SIG-M5 treated with dmso at 0.1 percent for 504 hours (cell line): ENCODE measurements around the gene TIMM13.
"Not testable (repeated sequence)": the region's sequence is repeated elsewhere in the genome, so short reads cannot be mapped to it uniquely, and the experiment has no call there.

Experiments used
- DNase-seq: peaks from one replicate; lab custom pipeline; 2025; ENCODE audit not compliant: unreplicated experiment; lab: John Stamatoyannopoulos, UW

TIMM13 gene

DNA sequence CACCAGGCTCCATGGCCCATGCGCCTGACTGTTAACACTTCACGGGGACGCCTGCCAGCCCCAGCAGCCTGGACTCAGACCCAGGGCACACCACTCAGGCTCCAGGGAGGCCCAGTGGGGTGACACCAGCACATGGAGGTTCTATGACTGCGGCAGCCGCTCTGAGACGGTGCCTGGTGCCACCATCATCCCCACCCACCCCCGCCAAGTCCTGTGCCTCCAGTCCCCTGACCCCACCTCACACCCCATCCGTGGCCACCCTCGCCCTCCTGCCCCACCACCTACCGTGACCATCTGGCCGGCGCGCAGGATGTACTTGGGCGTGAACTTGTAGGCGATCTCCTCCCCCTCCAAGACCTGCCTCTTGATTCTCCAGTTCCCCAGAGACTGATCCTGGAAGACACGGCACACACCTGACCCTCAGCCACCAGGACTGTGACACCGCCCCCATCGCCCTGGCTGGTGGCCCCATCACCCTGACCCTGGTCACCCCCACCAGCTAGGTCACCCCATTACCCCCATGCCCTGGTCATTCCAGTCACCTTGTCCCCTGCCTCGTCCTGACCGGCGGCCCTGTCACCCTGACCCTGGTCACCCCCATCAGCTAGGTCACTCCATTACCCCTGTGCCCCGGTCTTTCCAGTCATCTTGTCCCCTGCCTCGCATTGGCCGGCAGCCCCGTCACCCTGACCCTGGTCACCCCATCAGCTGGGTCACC lies 4.9 kb upstream of the TIMM13 start:
- no peak for DNase-seq

DNA sequence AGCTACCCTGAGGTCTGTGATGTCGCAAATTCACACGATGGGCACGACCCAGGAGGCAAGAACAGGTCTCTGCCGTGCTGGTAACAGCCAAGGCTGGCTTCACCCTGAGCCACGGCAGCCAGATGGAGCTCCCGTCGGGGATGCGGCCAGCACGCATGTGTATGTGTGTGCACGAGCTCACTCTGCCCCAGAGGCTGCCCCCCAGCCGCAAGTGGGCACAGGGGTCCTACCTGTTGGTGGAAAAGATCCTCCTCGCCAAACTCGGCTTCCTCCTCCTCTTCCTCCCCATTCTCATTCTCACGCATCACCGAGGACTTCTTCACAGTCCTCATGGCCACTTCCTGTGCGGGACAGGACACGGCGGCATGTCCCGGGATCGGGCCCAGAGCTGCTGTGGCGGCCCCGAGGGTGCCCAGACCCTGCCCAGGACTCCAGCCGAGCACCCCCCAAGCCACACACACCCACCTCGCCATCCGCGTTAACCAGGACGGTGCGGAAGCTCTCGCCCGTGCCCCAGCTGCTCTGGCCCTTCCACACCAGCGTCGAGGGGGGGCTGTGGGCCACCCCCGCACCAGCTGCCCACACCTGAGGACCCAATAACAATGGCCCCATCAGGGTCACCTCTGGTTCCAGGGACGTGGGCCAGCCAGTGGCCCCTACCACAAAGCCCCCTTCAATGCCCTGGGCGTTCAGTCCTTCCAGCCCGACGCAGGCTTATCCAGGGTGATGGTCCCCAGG lies 4.1 kb upstream of the TIMM13 start:
- no peak for DNase-seq

DNA sequence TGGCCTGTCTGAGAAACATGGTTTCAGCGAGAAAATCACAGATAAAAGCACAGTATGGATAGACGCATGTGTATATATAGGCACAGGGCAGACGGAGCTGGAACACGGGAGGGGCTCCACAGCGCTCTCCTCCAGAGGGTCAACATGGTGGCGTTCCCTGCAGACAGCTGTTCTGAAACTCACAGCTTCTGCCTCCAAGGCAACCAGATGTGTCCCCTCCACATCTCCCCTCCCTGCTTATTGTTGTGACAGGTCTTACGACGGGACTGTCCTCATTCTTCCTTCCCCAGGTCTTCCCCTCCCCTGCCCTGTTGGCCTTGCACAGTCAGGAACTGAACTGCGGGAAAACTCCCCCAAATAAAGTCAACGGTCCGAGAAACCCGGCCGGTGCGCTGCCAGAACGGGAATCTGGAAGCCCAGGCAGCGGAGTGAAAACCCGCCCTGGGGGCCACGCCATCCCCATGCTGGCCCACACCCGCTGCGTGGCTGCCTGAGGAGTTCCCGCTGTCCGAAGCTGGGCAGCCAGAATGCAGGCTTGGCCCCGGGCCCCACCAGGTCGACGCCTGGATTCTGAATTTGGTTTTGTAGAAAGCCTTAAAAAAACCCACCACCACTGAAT lies 2.6 kb upstream of the TIMM13 start:
- DNase-seq, result no peak

DNA sequence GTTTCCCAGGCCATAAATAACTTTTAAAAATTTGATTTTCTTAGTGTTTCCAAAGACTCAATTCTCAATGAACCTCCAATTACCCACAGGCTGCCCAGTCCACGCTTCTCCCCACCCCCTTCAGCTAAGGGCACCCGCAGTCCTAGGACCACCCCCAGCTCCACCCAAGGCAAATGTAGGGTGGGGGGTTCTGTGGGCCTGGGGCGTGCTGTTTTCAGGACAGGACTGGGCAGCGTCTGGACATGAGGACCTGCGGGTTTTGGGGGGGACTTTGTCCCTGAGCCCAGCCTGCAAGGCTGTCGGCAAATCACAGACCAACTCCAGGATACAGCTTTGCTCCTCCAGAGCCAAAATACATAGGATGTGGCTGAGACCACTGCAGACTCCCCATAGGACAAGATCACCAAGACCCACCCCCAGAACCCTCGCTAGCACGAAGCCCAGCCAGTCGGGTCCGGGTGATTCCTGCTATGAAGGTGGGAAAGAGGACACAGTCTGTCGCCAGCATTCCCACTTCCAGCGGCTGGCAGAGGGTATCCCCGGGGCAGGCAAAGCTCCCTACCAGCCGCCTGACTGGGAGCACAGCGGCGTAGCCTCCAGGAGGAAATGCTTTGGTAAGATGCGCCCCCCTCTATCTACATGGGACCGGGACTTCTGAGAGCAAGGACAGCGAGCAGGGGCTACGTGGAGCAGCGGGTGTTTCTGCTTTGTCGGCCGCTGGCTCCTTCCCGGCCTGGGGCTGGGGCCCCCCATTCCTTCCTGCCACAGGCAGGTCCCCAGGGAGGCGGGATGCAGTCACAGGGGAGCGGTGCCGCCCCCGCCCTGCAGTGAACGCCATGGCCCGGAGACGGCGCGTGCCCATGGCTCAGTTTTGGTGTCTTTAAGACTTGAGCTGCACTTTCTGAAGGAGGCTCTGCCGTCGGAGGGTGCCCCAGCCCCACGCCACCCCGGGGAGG lies 1.6 kb upstream of the TIMM13 start:
- no peak for DNase-seq

DNA sequence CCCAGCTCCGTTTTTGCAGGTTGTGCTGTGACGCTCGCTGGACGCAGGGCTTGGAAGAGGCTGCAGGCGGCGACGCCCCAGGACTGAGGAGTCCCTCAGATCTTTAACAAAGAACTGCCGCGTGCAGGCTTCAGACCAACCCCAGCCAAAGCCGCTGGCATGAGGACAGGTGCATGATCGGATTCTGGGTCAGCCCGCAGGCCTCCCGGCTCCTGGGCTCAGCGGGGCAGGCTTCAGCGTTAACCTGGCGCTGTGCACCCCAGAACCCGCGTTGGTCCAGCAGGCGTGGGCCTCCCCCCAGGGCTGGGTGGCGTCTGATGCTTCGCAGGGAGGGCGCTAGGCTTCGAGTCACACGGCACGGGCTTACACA lies 920 bp upstream of the TIMM13 start:
- DNase-seq, result no peak

DNA sequence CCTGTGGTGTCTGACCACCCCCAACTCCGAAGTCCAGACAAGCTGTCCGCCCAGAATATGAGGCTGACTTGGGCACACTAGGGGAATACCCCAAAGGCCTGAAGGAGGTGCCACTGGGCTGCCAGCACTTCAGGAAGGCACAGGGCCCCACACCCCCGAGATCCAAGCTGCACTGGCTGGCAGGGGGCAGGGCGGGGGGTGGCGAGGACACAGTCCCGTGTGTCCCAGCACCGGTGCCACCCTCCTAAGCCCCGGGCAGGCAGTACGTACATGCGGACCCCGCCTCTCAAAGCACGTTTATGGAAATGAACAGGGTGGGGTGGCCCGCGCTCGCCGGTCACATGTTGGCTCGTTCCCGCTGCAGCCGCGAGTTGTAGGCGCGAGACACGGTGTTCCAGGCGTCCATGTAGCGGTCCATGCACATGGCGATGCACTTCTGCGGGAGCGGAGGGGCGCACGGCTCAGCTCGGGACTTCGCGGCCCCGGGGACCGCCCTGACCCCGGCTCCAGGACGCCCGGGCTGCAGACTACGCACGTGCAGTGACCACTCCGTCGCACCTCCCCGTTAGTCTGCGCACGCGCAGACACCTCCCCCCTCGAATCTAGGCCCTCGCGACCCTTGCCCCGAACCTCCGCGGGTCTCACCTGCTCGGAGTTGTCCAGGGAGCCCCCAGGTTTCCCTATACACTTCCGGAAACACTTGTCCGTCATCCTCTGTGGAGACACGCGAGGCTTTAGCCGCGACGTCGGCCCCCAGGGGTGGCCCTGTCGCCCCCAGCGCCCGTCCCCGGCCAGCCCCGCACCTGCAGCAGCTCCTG lies 566 bp downstream of the TIMM13 start:
- DNase-seq, result peak; percentile 43

DNA sequence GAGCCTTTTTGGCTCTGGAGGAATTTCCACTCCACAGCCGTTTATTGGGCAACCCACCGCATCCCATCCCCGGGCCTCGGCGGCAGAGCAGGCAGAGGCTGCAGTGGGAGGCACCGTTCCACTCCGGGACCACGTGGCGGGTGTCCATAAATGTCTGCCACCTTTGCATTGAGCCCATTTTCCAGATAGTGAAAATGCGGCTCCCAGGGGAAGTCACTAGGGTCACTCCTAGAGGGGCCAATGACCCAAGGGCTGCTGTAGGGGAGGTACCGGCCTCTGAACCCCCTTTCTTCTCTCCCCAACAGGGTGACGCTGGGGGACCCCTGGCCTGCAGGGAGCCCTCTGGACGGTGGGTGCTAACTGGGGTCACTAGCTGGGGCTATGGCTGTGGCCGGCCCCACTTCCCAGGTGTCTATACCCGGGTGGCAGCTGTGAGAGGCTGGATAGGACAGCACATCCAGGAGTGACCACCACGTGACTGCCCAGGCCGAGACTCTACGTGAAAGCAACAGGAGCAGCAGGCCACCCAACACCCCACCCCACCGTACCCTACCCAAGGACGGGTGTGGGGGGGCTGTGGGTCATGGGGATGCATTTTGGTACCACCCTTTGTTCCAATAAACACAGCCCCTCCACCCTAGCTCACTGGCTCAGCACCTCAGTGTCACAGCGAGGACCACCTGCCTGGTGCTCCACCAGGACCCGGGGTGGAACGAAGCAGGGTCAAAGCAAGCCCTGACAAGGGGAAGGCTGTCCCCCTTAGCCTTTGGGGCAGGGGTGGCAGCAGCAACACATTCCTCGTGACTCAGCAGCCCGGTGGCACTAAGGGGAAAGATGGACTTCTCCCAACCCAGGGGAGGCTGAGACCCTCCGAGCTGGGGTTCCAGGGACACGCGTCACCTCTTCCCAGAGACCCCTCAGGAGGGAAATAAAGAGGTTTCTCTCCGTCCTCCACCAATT lies 1.5 kb downstream of the TIMM13 start:
- DNase-seq, result no peak

DNA sequence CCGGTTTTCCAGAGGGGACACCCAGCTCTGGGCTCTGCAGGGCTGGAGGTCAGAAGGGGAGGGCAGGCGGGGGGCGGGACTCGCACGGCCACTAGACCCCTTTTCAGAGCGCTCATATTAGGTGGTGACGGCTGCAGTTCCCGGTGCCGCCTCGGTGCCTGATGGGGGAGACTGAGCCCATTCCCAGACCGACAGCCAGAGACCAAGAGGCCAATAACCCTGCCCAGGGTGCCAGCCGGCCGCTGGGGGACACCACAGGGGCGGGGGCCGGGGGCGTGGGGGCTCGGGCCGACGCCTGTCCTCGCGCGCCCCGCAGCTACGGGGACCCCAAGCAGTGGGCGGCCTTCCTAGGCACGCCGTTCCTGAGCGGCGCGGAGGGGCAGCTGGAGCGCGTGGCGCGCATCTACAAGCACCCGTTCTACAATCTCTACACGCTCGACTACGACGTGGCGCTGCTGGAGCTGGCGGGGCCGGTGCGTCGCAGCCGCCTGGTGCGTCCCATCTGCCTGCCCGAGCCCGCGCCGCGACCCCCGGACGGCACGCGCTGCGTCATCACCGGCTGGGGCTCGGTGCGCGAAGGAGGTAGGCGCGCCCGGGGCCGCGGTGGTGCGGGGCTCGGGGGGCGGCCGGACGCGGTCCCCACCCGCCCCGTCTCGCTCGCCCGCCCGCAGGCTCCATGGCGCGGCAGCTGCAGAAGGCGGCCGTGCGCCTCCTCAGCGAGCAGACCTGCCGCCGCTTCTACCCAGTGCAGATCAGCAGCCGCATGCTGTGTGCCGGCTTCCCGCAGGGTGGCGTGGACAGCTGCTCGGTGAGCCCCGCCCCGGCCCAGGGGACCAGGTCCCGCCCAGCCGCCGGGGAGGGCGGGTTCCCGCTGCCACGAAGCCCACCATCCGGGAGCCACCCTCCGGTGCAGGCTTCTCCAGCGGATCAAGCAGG lies 2.4 kb downstream of the TIMM13 start:
- no peak for DNase-seq

DNA sequence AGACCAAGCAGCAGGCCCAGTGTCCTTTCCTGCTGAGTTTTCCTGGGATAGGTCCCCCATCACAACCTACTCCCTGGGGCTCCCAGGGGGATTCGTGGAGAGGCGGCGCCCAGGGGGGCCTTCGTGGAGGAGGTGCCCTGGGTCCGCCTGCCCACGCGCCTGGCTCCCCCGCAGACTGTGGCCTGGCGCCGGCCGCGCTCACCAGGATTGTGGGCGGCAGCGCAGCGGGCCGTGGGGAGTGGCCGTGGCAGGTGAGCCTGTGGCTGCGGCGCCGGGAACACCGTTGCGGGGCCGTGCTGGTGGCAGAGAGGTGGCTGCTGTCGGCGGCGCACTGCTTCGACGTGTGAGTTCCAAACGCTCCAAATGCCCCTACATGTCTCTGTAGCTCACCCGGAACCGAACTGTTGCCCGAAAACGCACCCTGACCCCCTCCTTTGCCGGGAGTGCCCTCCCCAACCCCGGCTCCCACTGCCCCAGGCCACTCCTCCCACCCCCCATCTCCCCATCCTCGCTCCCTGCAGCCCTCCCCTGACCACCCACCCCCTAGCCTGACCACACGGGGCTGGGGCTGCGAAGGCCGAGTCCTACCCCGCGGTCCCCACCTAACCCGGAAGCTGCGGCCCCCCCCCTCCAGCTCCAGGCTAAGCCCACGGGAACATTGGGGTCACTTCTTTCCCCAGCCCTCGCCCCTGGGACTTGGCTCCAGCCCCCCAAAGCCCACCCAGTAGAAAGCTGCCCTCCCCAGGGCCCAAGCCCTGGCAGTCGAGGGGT lies 3.3 kb downstream of the TIMM13 start:
- DNase-seq, result no peak

DNA sequence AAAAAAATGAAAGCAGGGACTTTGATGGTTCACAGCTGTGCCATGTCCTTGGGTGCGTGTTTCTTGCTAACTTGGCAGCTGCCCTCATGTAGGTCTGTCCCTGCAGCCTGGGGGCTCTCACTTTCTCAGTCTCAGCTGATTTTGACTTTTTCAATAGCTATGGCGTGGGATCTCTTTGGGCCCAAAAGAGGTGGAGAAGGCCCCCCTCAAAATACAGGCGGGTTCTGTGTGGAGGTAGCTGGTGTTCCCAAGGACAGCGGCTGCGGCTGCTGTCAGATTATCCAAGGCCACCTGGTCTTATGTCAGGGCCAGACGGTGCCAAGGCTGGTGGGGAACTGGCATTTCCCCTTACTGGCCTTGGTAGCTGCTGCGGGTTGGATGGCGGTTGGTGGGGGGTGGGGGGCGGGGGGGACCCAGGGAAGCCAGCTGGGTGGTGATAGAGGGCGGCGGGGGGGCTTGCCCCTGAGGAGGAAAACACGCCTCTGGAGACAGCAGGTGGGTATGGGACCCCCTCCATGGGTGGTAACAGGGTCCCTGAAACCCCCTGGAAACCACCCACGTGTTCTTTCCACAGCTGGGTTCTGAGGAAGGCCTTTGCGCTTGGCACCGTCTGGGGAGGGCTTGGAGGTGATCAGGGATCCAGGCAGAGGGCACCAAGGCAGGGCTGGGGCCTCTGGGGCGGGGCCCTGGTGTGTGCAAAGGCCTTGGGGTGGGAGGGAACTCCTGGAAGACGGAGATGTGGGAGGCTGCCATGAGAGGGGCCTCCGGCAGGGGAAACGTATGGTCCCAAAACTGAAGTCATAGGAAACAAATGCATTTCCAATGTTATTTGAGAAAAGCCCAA lies 4.1 kb downstream of the TIMM13 start:
- DNase-seq, result no peak

DNA sequence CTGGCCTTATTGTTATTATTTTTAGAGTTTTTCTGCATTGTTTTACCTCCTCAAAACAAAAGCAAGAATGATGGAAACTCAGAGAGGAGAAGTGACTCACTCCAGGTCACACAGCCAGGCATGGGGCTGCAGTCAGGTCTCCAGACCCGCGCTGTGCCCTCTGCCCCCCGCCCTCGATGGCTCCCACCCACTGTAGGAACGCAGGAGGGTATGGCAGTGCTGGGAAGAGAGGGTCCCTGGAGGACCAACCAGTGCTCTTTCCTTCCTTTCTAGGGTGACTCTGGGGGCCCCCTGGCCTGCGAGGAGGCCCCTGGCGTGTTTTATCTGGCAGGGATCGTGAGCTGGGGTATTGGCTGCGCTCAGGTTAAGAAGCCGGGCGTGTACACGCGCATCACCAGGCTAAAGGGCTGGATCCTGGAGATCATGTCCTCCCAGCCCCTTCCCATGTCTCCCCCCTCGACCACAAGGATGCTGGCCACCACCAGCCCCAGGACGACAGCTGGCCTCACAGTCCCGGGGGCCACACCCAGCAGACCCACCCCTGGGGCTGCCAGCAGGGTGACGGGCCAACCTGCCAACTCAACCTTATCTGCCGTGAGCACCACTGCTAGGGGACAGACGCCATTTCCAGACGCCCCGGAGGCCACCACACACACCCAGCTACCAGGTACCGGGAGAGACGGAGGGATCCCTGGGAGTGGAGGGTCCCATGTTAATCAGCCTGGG lies 5.6 kb downstream of the TIMM13 start:
- no peak for DNase-seq

DNA sequence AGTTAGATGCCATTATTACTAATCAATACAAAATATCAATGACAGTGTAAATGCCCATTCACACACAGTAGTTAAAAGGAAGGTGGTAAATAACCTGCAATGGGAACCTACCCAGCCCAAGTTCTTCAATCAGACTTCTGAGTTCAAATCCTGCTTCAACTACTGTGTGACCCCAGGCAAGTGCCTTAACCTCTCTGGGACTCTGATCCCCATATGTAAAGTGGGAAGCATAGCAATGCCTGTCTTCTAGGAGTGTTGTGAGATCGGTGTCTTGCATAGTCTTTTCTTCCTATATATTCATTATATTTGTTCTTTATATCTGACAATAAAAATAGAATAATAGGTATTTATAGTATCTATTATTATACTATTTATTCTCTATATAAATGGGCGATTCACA lies 6.9 kb downstream of the TIMM13 start:
- no peak for DNase-seq

DNA sequence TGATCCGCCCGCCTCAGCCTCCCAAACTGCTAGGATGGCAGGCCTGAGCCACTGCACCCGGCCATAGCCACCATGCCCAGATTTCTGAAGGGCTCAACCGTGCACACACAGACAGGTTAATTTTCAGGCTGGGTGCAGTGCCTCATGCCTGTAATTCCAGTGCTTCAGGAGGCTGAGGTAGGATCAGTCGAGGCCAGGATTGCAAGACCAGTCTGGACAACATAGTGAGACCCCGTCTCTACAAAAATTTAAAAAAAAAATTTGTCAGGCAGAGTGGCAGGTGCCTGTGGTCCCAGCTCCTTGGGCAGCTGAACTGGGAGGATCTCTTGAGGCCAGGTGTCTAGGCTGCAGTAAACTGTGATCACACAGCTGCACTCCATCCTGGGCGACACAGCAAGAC lies 7.6 kb downstream of the TIMM13 start:
- DNase-seq, result no peak

DNA sequence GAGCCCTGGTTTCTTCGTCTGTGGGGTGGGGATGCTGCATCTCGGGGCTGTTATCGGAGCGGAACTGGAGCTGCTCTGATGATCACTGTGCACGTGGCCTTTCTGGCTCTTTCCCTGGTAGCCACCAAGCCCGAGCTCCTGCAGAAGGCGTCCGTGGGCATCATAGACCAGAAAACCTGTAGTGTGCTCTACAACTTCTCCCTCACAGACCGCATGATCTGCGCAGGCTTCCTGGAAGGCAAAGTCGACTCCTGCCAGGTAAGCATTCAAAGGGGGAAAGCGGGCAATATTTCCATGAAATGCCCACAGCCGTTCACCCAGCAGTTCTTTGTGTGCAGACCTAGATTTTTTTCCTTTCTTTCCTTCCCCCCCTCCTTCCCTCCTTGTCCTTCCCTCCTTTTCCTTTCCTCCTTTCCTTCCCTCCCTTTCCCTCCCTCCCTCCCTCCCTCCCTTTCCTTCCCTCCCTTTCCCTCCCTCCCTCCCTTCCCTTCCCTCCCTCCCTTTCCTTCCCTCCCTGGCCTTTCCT lies 9.4 kb downstream of the TIMM13 start:
- DNase-seq, result no peak

DNA sequence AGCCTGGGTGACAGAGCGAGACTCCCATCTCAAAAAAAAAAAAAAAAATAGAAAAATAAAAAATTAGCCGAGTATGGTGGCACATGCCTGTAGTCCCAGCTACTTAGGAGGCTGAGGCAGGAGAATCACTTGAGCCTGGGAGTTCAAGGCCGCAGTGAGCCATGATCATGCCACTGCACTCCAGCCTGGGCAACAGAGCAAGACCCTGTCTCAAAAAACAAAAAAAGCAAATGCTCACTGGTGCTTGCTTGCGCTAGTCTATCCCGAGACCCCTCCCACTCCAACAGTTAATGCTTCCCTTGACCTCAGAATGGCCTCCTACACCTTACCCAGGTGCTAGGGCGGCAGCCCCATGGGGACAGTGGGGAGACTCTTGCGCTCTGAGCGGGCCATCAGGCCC lies 9.9 kb downstream of the TIMM13 start:
- DNase-seq, result not testable (repeated sequence)
